ENCODE measurements around the gene CAPN11.
A peak's percentile ranks its signal among the peaks of the same experiment; 100 is the strongest.
"Not testable (repeated sequence)": the region's sequence is repeated elsewhere in the genome, so short reads cannot be mapped to it uniquely, and the experiment has no call there.

The CAPN11 gene

DNA sequence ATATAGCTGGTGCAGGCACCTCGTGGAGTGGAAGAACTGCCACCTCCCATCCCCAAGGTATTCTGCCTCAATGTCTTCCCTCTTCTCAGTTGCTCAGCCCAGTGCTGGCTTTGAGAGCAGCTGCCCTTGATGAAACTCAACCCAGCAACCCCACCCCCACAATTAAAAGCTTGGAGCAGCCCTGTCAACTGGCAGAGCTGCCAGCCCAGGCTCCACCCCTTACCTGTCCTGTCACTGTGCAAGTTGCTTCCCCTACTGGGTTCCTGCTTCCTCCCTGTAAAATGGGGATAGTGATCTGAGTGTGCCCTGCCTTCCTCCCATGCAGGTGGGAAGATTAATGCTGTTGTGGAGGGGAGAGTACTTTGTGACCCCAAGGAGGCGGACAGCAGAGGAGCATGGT is 26.7 kb upstream of the CAPN11 start:
- DNase-seq (ENCODE audit: low read depth in 2 of 2) = no peak

DNA sequence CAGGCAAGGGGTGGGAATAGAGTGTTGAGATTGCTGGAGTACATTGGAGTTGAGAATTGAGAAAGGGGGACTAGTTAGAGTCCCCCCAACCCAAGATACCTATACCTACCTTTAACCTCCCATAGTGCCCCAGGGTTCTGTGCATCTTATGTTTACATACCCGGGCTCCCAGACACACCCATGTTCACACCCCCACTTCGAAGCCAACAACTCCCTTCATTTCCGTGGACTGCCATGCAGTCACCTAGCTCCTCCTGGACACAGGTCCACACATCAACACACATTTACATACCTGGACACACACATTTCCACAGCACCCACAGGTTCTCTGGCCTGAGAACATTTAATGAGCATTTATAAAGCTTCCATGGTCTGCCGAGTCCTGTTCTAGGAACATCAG is 26.1 kb upstream of the CAPN11 start:
- no peak for DNase-seq (ENCODE audit: low read depth in 2 of 2)

DNA sequence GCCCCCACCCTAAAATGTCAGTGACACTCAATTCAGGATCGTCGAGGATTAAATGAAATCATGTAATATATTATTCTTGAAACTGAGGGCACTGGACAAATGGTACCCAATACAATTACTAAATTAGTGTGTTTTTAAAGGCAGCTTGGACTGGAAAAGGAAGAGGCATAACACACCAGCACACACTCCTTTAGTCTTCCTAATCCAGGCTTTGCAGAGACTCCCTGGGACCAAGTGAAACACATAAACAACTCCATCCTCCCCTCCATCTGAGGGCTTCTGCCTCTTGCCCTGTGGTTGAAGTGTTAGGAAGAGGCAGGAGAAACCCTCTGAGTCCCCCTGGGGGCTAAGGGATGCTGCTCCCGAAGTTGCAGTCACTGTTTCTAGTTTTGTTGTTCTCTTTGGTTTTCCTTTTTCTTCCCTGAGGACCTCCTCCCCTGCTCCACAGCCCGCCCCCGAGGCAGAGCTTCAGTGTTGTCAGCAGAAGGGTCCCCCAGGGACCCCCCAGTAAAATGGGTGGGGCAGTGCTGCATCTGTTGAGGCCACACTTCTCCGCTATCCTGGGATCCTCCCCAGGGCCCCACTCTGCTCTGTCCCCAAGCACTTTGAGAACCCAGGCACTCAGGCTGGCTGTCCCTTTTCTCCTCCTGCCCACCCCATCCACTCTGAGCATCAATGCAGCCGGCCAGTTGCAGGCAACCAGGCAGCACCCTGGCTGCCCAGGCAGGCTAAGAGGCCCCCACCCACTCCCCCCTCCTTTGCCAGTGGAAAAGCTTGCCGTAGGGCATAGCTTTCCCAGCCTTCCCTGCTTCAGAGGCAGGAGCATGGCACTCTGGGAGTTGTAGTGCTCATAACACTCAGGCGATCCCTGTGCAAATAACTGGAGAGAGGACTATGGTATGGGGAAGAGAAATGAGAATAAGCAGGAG is 25.4 kb upstream of the CAPN11 start:
- DNase-seq (ENCODE audit: low read depth in 2 of 2) = no peak

DNA sequence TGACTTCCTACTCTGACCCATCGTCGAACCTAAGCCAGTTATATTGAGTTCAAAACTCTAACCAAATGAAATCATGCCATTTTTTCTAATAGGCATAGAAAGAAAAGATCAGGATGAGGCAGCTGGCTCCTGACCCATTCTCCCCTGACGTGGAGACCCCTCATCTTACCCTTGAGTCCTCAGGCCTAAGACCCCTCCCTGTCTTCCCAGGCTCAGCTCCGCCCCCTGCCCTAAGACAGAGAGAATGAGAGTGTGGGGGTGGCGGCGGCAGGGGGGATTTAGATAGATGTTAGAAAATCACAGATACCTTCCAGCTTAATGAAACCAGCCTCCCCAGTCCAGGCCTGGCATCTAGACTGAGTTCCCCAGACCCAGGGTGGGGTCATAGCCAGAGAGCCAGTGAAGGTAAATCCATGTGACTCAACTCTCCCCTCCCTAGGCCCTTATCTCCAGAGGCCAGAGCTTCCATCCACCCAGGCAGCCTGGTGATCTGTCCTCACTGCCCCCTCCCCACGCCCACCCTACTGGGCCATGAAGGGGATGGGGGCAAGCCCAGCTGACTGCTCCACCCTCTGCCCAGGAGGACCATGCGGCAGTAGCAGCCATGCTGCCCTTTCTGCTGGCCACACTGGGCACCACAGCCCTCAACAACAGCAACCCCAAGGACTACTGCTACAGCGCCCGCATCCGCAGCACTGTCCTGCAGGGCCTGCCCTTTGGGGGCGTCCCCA is 24.5 kb upstream of the CAPN11 start:
- no peak for DNase-seq (ENCODE audit: low read depth in 2 of 2)

DNA sequence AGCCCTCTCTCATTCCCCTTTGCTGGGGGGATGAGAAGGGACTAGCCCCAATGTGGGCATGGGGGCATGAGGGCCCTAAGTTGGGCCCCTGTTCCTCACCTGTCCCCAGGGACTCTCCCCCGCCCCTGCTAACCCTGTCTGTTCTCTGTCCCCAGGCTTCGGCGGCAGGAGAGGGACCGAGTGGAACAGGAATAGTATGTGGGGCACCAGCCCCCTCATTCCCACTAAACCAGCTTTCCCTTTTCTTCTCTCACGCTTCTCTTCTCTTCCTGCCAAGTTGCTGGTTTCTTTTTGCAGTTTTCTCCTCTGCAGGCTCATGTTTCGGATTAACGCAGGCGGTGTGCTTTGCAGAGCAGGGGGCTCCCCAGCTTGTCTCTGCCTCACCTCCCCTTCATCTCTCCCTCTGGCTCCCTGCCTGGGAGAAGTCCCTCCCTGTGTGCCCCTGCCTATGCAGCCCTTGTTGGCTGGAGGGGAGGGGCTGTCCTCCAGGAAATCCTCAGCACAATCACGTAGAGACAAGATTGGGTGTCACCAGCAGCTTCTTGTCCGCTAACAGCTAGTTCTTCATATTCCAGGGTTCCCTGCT is 23.4 kb upstream of the CAPN11 start:
- DNase-seq (ENCODE audit: low read depth in 2 of 2) = no peak

DNA sequence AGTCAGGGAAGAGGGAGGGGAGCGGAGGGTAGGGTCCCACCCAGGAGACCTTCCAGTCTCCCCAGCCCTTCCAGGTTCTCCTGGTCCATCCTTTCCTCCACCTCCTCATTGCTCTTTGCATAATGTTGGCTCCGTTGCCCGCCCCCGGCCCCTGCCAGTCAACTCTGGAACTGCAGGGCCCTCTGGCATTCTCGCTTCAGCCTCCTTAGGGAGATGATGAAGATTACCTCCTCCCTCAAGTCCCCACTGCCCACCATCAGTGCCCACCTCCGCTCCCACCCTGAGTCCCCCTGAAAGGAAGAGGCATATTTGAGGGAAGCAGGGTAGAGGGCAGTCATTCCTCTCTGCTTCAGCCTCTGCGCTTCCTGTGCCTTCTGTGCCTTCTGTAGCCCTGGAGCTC is 22.7 kb upstream of the CAPN11 start:
- no peak for DNase-seq (ENCODE audit: low read depth in 2 of 2)

DNA sequence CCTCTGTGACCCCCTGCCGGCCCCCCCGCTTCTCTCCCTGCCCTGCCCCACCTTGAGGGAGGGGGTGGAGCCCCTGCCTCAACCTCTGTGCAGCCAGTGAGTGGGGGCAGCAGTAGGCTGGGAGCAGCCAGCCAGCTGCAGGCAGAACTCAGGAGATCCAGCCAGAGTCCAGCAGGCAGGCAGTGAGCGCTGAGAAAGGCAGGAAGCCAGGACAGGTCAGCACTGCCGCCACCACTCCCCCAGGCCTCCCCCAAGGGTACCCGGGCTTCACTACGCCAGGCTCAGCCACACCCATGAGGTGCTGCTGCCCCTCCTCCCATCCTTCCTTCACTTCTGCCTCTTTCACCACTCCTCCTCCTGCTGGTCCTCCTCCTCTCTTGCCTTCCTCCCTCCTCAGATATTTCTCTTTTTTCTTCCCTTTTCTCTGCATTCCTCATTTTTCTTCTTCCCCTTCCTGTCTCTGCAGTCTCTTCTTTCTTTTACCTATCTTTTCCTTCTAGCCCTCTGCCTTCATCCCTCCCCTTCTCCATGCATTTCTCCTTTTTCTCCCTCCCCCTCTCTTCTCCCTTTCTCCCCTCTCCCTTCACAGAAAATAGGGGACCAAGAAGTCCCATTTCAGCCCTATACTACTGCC is 19.8 kb upstream of the CAPN11 start:
- DNase-seq (ENCODE audit: low read depth in 2 of 2) = no peak

DNA sequence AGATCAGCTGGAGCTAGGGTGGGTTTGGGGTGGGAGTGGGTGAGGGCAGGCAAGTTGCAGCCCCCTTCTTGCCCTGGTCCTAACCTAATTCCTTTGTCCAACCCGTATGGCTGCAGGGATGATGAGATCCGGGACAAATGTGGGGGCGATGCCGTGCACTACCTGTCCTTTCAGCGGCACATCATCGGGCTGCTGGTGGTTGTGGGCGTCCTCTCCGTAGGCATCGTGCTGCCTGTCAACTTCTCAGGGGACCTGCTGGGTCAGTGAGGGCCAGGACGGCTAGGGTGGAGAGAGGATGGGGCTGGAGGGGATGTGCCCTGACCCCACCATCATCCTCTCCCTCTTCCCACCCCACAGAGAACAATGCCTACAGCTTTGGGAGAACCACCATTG is 19.3 kb upstream of the CAPN11 start:
- no peak for DNase-seq (ENCODE audit: low read depth in 2 of 2)

DNA sequence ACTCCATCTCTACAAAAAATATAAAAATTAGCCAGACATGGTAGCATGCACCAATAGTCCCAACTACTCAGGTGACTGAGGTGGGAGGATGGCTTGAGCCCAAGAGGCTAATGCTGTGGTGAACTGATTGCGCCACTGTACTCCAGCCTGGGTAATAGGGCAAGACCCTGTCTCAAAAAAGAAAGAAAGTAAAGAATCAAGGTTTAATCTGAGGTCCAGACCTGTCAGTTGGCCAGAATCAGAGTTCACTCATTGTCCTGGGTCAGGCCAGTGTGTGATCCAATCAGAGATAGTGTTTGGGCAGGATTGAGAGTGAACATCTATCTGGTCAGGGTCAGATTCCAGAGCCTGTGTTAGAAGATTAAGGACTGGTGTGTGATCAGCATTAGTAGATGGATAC is 15.8 kb upstream of the CAPN11 start:
- DNase-seq (ENCODE audit: low read depth in 2 of 2) = no peak

DNA sequence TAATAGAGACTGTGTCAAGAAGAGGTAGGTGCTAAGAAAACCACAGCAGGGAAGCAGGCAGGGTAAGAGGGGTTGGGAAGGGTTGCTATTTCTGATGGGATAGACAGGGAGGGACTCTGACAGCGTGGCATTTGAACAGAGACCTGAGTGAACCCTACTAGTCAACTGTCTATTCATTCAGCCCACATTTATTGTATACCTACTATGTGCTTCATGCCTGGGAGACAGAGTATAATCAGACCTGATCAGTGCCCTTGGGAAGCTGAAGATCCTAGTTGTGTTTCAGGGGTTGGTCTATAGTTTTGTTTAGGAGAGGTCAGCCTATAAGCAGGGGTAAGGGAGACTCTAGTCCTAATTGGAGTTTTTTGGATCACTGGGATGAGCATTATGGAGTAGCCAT is 14.9 kb upstream of the CAPN11 start:
- DNase-seq (ENCODE audit: low read depth in 2 of 2) = no peak

DNA sequence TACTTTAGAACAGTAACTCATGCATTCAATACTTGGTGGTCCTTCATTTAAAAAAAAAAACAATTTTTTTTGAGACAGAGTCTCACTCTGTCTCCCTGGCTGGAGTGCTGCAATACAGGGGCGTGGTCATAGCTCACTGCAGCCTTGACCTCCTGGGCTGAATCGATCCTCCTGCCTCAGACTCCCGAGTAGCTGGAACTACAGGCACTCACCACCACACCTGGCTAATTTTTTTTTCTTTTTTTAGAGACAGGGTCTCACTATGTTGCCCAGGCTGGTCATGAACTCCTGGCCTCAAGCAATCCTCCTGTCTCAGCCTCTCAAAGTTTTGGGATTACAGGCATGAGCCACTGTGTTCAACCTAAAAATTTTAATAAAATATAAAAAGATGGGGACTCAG is 14.1 kb upstream of the CAPN11 start:
- DNase-seq (ENCODE audit: low read depth in 2 of 2) = not testable (repeated sequence)

DNA sequence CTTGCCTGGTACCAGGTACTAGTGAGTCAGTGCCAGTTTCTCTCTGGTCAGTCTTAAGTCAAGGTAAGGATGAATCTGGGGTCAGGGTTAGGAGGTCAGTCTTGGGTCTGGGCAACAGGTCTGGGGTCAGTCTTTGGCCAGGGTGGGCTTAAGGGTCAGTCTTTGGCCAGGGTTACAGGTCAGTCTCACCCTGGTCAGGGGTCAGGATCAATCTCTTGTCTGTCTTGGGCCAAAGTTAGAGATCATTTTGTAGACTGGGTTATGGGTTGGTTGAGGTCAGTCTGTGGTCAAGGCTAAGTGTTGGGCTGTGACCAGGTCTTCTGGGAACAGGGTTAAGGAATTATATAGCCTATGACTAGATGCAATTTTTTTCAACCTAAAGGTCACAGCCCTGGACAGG is 12.8 kb upstream of the CAPN11 start:
- no peak for DNase-seq (ENCODE audit: low read depth in 2 of 2)

DNA sequence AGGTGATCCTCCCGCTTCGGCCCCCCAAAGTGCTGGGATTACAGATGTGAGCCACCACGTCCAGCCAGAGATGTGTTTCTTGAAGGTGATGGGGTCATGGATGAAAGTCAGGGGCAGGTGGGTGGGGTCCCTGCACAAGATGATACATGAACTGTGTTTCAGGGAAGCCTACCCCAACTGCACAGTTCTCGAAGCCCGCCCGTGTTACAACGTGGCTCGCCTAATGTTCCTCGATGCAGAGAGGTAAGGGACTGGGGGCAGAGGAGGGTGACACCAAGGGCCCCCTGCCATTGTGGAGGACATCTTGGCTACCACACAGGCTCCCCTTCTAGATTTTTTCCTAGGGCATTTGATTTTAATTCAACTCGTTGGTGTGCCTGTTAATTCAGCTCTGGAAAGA is 11.9 kb upstream of the CAPN11 start:
- DNase-seq (ENCODE audit: low read depth in 2 of 2) = no peak

DNA sequence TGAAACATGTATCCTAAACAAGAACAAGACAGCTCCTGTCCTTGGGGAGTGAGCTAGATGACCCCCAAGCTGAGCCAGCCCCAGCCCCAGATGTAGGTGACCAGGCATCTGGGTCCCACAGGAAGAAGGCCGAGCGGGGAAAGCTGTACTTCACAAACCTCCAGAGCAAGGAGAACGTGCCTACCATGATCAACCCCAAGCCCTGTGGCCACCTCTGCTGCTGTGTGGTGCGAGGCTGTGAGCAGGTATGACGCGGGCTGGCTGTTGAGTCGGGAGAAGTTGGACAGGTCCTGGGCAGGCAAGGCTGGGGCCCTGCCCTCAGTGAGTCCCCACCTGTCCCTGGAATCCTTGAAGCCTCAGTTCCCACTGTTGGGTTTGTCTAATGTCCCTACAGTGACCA is 11.4 kb upstream of the CAPN11 start:
- no peak for DNase-seq (ENCODE audit: low read depth in 2 of 2)

DNA sequence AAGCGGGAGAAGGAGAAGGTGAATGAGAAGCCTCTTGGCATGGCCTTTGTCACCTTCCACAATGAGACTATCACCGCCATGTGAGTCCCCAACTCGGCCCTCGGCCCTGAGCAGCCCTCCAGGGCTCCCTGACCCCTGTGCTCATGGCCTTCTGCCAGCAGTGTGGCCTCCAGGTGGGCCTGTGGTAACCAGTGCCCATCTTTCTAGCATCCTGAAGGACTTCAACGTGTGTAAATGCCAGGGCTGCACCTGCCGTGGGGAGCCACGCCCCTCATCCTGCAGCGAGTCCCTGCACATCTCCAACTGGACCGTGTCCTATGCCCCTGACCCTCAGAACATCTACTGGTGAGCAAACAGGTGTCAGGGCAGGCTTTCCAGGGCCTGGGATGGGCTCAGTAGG is 10.3 kb upstream of the CAPN11 start:
- DNase-seq (ENCODE audit: low read depth in 2 of 2) = no peak

DNA sequence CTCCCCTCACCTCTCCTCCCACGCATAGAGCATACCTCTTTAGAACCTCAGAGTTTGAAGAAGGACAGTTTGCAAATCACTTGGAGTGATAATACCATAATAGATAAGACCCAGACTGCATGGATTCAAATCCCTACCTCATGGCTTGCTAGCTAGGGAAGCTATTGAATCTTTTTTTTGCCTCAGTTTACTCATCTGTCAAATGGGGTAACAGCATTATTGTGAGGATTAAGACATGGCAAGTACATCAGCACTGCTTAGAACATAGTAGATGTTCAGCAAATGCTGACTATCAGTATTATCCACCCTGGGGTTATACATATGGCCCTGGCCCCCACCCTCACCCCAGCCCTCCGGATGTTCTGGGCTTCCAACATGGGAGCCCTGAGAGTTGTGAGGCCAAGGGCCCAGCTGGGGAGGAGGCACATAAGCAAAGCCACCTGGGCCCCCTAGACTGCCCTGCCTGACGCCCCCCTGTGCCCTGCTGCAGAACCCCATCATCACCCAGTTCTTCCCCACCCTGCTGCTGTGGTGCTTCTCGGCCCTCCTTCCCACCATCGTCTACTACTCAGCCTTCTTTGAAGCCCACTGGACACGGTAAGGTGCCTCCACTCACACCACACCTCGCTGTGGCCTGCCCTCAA is 9.1 kb upstream of the CAPN11 start:
- no peak for DNase-seq (ENCODE audit: low read depth in 2 of 2)

DNA sequence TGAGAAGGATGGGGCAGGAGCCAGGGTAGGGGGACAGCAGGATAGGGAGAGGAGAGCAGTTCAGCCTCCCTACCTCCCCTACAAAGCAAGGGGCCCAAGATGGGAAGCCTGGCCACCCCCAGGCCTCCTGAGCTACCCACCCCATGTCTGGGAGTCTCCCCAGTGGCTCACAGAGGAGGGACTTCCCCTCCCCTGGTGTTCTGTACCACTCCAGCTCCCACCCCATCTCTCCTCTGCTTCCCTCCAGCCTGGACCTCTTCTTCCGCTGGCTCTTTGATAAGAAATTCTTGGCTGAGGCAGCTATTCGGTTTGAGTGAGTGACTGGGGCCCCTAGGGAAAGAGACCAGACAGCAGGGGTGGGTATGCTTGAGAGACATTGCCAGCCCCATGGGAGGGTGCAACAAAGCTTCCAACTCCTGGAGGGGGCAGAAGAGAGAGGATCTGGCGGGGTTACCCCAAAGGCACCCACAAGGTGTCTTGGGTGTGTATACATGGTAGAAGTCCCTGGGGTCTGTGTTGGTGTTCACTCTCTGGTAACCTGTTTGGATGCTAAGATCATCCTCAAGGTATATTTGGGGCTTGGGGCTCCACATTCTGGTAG is 8.2 kb upstream of the CAPN11 start:
- DNase-seq (ENCODE audit: low read depth in 2 of 2) = no peak

DNA sequence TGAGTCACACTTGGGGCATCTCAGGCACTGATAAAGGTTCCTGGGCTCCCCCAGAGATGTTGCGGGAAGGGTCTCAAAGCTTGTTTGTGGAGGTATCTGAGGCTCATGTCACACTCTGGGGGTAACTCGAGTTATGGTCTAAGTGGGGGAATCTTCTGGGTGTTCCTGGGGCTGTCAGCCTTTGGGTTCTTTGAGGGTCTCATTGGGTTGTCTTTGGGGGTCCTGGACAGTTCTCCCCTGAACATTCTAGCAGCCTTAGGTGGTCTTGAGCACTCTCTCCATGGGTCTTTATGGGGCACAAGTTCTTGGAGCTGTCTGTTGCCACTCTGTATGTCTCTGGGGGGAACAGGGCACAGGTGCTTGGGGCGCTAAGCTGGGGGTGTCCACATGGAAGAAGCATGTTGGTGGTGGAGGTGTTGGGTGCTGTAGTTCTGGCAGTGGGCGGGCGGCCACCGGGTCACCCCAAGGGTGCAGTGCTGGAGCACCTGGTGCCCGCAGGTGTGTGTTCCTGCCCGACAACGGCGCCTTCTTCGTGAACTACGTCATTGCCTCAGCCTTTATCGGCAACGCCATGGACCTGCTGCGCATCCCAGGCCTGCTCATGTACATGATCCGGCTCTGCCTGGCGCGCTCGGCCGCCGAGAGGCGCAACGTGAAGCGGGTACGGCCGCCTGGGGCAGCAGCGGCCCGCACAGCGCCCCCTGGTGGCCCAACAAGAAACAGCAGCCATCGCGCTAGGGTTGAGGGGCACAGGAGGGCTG is 7.1 kb upstream of the CAPN11 start:
- DNase-seq (ENCODE audit: low read depth in 2 of 2) = peak; percentile 64

DNA sequence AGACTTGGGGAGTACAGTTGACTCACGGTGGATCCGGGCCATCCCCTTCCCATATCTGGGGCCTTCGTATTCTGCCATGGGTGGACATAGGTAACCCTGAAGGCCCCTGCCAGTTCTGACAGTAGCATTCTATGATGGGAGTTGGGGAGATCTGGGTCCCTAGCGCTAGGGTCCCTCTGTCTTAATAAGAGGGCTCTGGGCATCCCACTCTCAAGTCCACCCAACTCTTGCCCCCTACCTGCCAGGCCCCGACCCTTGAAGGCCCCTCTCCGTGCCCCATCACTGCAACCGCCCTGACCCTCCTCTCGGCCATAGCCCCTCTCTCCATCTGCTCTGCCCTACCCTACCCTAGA is 6.5 kb upstream of the CAPN11 start:
- no peak for DNase-seq (ENCODE audit: low read depth in 2 of 2)

DNA sequence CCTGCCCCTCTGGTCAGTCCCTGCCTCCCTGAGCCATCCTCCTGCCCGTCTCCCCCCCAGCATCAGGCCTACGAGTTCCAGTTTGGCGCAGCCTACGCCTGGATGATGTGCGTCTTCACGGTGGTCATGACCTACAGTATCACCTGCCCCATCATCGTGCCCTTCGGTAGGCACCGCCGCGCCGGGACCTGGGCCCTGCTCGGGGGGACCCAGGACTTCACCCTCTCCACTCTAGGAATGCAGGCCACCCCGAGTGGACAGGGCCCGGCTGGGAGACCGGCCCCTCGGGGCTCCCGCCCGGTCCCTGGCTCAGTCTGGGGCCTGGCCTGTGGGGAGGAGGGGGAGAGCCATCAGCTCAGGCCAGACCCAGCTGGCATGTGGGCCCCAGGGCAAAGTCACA is 6.1 kb upstream of the CAPN11 start:
- DNase-seq (ENCODE audit: low read depth in 2 of 2) = no peak

DNA sequence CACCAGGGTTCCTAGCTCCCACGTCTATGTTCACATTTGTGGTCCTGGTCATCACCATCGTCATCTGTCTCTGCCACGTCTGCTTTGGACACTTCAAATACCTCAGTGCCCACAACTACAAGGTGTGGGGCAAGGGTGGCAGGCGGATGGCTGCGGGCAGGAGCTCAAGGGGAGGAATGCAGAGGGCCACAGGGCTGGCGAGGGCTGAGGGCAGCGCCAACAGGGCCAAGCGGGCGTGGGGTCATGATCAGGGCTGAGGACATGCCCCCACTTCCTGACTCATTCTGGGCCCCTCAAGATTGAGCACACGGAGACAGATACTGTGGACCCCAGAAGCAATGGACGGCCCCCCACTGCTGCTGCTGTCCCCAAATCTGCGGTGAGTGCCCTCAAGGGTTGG is 4.6 kb upstream of the CAPN11 start:
- DNase-seq (ENCODE audit: low read depth in 2 of 2) = no peak

Measured in stimulated activated CD8-positive, alpha-beta memory T cell treated with anti-CD3 and anti-CD28 coated beads, Interleukin-2, amount 100 ng/mL, for 1 hour (primary cell).